GM12875 (cell line): ENCODE results near the gene BRD4.
A peak's percentile ranks its signal among the peaks of the same experiment; 100 is the strongest.

Experiments
- H3K4me3 ChIP-seq: one replicate; pipeline ENCODE4 v1.5.1; 2011; ENCODE audit warnings: low read depth, low read length, control low read depth
- TF ChIP-seq, protein P1 (sequence below): IDR thresholded peaks from 2 replicates; pipeline ENCODE4 v1.5.1; 2011; ENCODE audit warnings: low read depth, mild to moderate bottlenecking, control low read depth, inconsistent platforms, low read length, moderate library complexity, borderline replicate concordance; ENCODE audit not compliant: insufficient read depth

The BRD4 gene

GRCh38 chr19:15231271-15231670 is 101.1 kb downstream of the BRD4 start:
- H3K4me3 ChIP-seq: no peak overlapping the region

DNA sequence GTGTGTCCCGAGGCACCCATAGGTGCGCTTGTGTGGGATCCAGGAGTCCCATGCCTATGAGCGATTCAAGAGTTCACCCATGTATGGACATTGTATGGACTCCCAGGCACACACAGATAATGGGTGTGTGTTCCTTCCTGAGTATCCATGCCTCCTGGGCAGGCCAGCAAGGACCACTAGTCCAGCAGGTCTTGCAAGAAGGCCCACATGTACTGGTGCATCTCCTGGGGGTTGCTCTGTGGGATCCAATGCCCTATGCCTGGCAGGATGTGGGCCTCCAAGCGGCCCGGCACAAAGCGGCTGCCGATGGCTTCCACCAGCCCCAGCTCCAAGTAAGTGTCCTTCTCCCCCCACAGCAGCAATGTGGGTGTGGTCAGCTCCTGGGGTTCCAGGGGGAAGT is 105.1 kb downstream of the BRD4 start:
- TF ChIP-seq, protein P1, sequence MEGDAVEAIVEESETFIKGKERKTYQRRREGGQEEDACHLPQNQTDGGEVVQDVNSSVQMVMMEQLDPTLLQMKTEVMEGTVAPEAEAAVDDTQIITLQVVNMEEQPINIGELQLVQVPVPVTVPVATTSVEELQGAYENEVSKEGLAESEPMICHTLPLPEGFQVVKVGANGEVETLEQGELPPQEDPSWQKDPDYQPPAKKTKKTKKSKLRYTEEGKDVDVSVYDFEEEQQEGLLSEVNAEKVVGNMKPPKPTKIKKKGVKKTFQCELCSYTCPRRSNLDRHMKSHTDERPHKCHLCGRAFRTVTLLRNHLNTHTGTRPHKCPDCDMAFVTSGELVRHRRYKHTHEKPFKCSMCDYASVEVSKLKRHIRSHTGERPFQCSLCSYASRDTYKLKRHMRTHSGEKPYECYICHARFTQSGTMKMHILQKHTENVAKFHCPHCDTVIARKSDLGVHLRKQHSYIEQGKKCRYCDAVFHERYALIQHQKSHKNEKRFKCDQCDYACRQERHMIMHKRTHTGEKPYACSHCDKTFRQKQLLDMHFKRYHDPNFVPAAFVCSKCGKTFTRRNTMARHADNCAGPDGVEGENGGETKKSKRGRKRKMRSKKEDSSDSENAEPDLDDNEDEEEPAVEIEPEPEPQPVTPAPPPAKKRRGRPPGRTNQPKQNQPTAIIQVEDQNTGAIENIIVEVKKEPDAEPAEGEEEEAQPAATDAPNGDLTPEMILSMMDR: no peak
- H3K4me3 ChIP-seq: no peak overlapping the region

More at GRCh38 chr19:15231271-15231670, 101.1 kb downstream of the BRD4 start:
- TF ChIP-seq, protein P1: no peak

GRCh38 chr19:15225760-15226159 is 106.6 kb downstream of the BRD4 start:
- TF ChIP-seq, protein P1: no peak
- H3K4me3 ChIP-seq: no peak overlapping the region

DNA sequence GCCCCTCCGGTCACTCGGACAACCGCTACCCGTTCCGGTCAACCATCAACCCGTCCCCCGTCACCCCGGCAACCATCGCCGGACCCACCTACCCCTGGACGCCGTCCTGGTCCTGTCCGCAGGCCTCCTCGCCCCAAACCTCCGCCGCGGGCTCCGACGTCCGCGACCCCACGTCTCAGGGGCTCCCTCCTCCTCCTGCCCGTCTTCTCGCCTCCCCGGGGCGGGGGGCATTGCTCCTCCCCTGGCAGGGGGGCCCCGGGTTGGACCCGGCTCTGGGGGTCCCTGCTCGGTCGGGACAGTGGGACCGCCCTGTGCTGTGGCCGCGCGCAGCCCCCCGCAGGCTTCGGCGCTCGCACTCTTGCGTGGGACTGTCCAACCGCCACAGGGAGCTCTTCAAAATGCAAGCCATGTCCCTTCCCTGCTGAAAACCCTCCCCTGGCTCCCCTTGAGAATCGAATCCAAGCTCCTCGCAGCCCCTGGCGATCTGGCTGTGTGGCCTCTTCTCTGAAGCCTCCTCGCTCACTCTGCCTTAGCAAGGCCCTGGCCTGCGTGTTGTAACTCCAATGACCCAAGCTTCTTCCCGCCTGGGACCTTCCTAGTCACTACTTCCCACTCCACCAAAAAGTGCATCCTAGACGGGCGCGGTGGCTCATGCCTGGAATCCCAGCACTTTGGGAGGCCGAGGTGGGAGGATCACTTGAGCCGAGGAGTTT is 108.5 kb downstream of the BRD4 start:
- H3K4me3 ChIP-seq: peak overlapping the region; percentile 62
- TF ChIP-seq, protein P1: no peak

GRCh38 chr19:15222738-15223648 is 109.3 kb downstream of the BRD4 start:
- H3K4me3 ChIP-seq: peak overlapping the region; percentile 62
- TF ChIP-seq, protein P1: no peak

- no peak overlapping the region for H3K4me3 ChIP-seq
- TF ChIP-seq, protein P1: no peak
Observed at GRCh38 chr19:15220833-15221232, 111.5 kb downstream of the BRD4 start.
